NB4 (cell line): ENCODE results near the gene OR2T11.

Source experiments
- CTCF ChIP-seq: IDR thresholded peaks from one replicate; pipeline ENCODE4 v1.5.1; 2012; ENCODE audit warnings: low read depth, low read length
- MAX ChIP-seq: IDR thresholded peaks from 2 replicates; pipeline ENCODE4 v1.6.1; 2011; ENCODE audit warnings: low read depth, low read length
- MYC ChIP-seq: IDR thresholded peaks from 2 replicates; pipeline ENCODE4 v1.6.1; 2011; ENCODE audit warnings: low read depth, low read length
- POLR2A ChIP-seq: IDR thresholded peaks from 2 replicates; pipeline ENCODE4 v1.6.1; 2011; ENCODE audit warnings: mild to moderate bottlenecking; ENCODE audit not compliant: insufficient read length; ENCODE audit errors: extremely low read depth

GRCh38 chr1:248599396-248599795 lies 35.5 kb downstream of the OR2T11 start:
- TF ChIP-seq CTCF (no peak), MYC (no peak), MAX (no peak), POLR2A (no peak)
